A549 (cell line): ENCODE measurements around the gene OR51T1. TPM values are rescaled to one million over a fixed set of nuclear protein-coding genes. Genes with fewer than 3 reads are reported as not detected.

Experiments
- ATAC-seq, 2 experiments: fragments of 200-7000 bp in 1 of 2; fragments of >200 bp in 1 of 2; cut with Nextera tagmentation in 1 of 2; cut with Tn5 transposase in 1 of 2; 3 replicates each; pipeline versions ENCODE4 v1.8.0 to v1.9.1; 2018 to 2020; ENCODE audit warnings: mild to moderate bottlenecking in 1 of 2, moderate library complexity in 1 of 2
- CTCF ChIA-PET: fragments of 300-600 bp; sonication (Branson Sonifier 250); formaldehyde crosslinking; extraction: SDS; loops from one replicate; lab custom pipeline; 2021; ENCODE audit warnings: antibody characterized with exemption, inconsistent platforms; lab: Yijun Ruan, JAX
- POLR2A ChIA-PET: fragments of 350-600 bp; formaldehyde crosslinking; extraction: SDS; loops from one replicate; lab custom pipeline; 2021; ENCODE audit warnings: antibody characterized with exemption, inconsistent platforms; lab: Yijun Ruan, JAX
- DNase-seq, 2 experiments: peaks; one replicate each; pipeline versions ENCODE4 v3.0.0 to v3.0.0-alpha.2; 2011 to 2016; ENCODE audit warnings: low read depth in 1 of 2, low spot score in 1 of 2
- FAIRE-seq: peaks from 2 replicates; lab custom pipeline; 2011; peaks lifted over from hg19 to GRCh38; lab: Jason Lieb, UNC
- H3K27ac ChIP-seq, 2 experiments: fragments of >200 bp; sonication (Bioruptor Twin); formaldehyde crosslinking; 3 replicates each; pipeline ENCODE4 v1.5.1; 2016 to 2017
- H3K4me1 ChIP-seq: fragments of >200 bp; sonication (Bioruptor Twin); formaldehyde crosslinking; 3 replicates; pipeline ENCODE4 v1.6.1; 2016
- H3K4me2 ChIP-seq: fragments of >200 bp; sonication (Bioruptor Twin); formaldehyde crosslinking; 3 replicates; pipeline ENCODE4 v1.6.1; 2016
- H3K4me3 ChIP-seq: fragments of >200 bp; sonication (Bioruptor Twin); formaldehyde crosslinking; 3 replicates; pipeline ENCODE4 v1.5.1; 2016
- H3K9me3 ChIP-seq: fragments of >200 bp; sonication (Bioruptor Twin); formaldehyde crosslinking; 3 replicates; pipeline ENCODE4 v1.6.1; 2016
- ATOH8 ChIP-seq: fragments of 250-450 bp; sonication (Bioruptor Pico); IDR thresholded peaks from 2 replicates; pipeline ENCODE4 v1.5.0; 2020; ENCODE audit warnings: low read depth, mild to moderate bottlenecking, moderate library complexity
- BHLHE40 ChIP-seq: IDR thresholded peaks from 2 replicates; pipeline ENCODE4 v1.6.1; 2012; ENCODE audit warnings: low read depth, low read length, inconsistent platforms
- CBX2 ChIP-seq: fragments of 200-600 bp; sonication (generic); IDR thresholded peaks from 2 replicates; pipeline ENCODE4 v1.6.1; 2016; ENCODE audit warnings: low read depth, mild to moderate bottlenecking, borderline replicate concordance
- CHD2 ChIP-seq: fragments of 150-350 bp; IDR thresholded peaks from 2 replicates; pipeline ENCODE4 v1.6.1; 2014; ENCODE audit warnings: low read length; ENCODE audit not compliant: partially characterized antibody
- CTCF ChIP-seq: fragments of >200 bp; sonication (Bioruptor Twin); formaldehyde crosslinking; IDR thresholded peaks from 3 replicates; pipeline ENCODE4 v1.5.1; 2016
- E2F6 ChIP-seq: IDR thresholded peaks from 2 replicates; pipeline ENCODE4 v1.6.1; 2012; ENCODE audit warnings: low read depth, borderline replicate concordance
- EHMT2 ChIP-seq: fragments of 200-600 bp; sonication (generic); IDR thresholded peaks from 2 replicates; pipeline ENCODE4 v1.6.1; 2016; ENCODE audit warnings: antibody characterized with exemption, low read depth, mild to moderate bottlenecking, moderate library complexity
- EP300 ChIP-seq, 2 experiments: fragments of >200 bp; sonication (Bioruptor Twin); formaldehyde crosslinking; IDR thresholded peaks; 2 replicates in 1 of 2; 3 replicates in 1 of 2; pipeline ENCODE4 v1.6.1; 2016 to 2017
- FOSL2 ChIP-seq, 2 experiments: fragments of 450-650 bp in 1 of 2; fragments of >200 bp in 1 of 2; sonication (Bioruptor Twin) in 1 of 2; formaldehyde crosslinking; IDR thresholded peaks; 2 replicates each; pipeline versions ENCODE4 v1.5.0 to v1.6.1; 2016 to 2020; ENCODE audit warnings: mild to moderate bottlenecking in 1 of 2, moderate library complexity in 1 of 2
- FOXS1 ChIP-seq: fragments of 250-450 bp; sonication (Bioruptor Pico); IDR thresholded peaks from 2 replicates; pipeline ENCODE4 v1.5.0; 2020; ENCODE audit warnings: mild to moderate bottlenecking, moderate library complexity
- HDAC2 ChIP-seq: fragments of 200-600 bp; sonication (generic); IDR thresholded peaks from 2 replicates; pipeline ENCODE4 v1.6.1; 2016
- HMGXB4 ChIP-seq: fragments of 250-450 bp; sonication (Bioruptor Pico); IDR thresholded peaks from 2 replicates; pipeline ENCODE4 v1.5.0; 2021; ENCODE audit warnings: mild to moderate bottlenecking, moderate library complexity, borderline replicate concordance
- HOXB13 ChIP-seq: fragments of 250-450 bp; sonication (Bioruptor Pico); IDR thresholded peaks from 2 replicates; pipeline ENCODE4 v1.5.0; 2020; ENCODE audit warnings: low read depth, mild to moderate bottlenecking, moderate library complexity
- JUNB ChIP-seq: fragments of >200 bp; sonication (Bioruptor Twin); formaldehyde crosslinking; IDR thresholded peaks from 2 replicates; pipeline ENCODE4 v1.6.1; 2016
- KDM5A ChIP-seq: fragments of 200-600 bp; sonication (generic); IDR thresholded peaks from 2 replicates; pipeline ENCODE4 v1.6.1; 2016; ENCODE audit warnings: antibody characterized with exemption, mild to moderate bottlenecking
- MAX ChIP-seq: IDR thresholded peaks from 2 replicates; pipeline ENCODE4 v1.6.1; 2012
- RAD21 ChIP-seq, 2 experiments: fragments of >200 bp in 1 of 2; sonication (Bioruptor Twin) in 1 of 2; formaldehyde crosslinking in 1 of 2; IDR thresholded peaks in 1 of 2; conservative IDR thresholded peaks in 1 of 2; 2 replicates in 1 of 2; 3 replicates in 1 of 2; pipeline ENCODE4 v1.6.1; 2012 to 2018; ENCODE audit warnings: inconsistent platforms in 1 of 2
- RARB ChIP-seq: fragments of 250-450 bp; sonication (Bioruptor Pico); IDR thresholded peaks from 2 replicates; pipeline ENCODE4 v1.8.0; 2021; ENCODE audit warnings: mild to moderate bottlenecking, moderate library complexity
- REST ChIP-seq: fragments of 200-600 bp; sonication (generic); IDR thresholded peaks from 2 replicates; pipeline ENCODE4 v1.6.1; 2016; ENCODE audit warnings: antibody characterized with exemption, mild to moderate bottlenecking, moderate library complexity
- SMC3 ChIP-seq: fragments of >200 bp; sonication (Bioruptor Twin); formaldehyde crosslinking; IDR thresholded peaks from 3 replicates; pipeline ENCODE4 v1.6.1; 2018; ENCODE audit warnings: inconsistent platforms
- USF2 ChIP-seq: fragments of 450-650 bp; IDR thresholded peaks from 2 replicates; pipeline ENCODE4 v1.6.1; 2014; ENCODE audit warnings: antibody characterized with exemption
- WGBS: methylation state at CpG from one replicate; pipeline ENCODE4 v1.1.6; 2017; ENCODE audit errors: missing lambda C conversion rate; 5-methylcytosine and 5-hydroxymethylcytosine counted together
- polyA plus RNA-seq, 4 experiments: library from polyadenylated mRNA; depleted of rRNA in 3 of 4; stranded (reverse); fragments of >200 nt; fragmentation: RNase III in 1 of 4; extraction: RNeasy Plus Mini Kit Qiagen cat#74134 plus additional on column Dnase treatment in 1 of 4; gene quantifications; 2 replicates in 3 of 4; 3 replicates in 1 of 4; pipeline ENCODE4 v1.2.3, GENCODE V29; 2011 to 2017

OR51T1 gene
- polyA plus RNA-seq, 2 of the 4 experiments (the other 2 are of a cell fraction): not detected

GRCh38 chr11:4881188-4881587 is 512 bp upstream of the OR51T1 start:
- H3K4me3 ChIP-seq: no peak overlapping the region
- H3K4me2 ChIP-seq: no peak overlapping the region
- ATAC-seq (no peak), FAIRE-seq (no peak), DNase-seq (no peak)
- H3K9me3 ChIP-seq: no peaks in the 10 kb centered on the region
- 22% methylated on average over 4 of the region's 4 CpGs for WGBS
- TF ChIP-seq HOXB13 (CRISPR knock-in tag) (no peak), HDAC2 (no peak), REST (no peak), SMC3 (no peak)
- H3K27ac ChIP-seq: no peak overlapping the region
- CTCF ChIA-PET: no interaction called here
- no peaks in the 10 kb centered on the region for H3K4me1 ChIP-seq
- POLR2A ChIA-PET: no interaction called here

GRCh38 chr11:4882543-4882942 is 843 bp downstream of the OR51T1 start:
- CTCF ChIA-PET: no interaction called here
- DNase-seq (no peak), FAIRE-seq (no peak), ATAC-seq (no peak)
- WGBS: under 1% methylated on average over 5 of the region's 5 CpGs
- Histone ChIP-seq H3K4me1 (no peaks in the 10 kb centered on the region), H3K9me3 (no peaks in the 10 kb centered on the region), H3K4me3 (no peak overlapping the region), H3K4me2 (no peak overlapping the region), H3K27ac (no peak overlapping the region)
- TF ChIP-seq RARB (CRISPR knock-in tag) (no peak), FOSL2 (IDR thresholded peaks at IDR 0.05) (no peak), FOSL2 (CRISPR knock-in tag; IDR thresholded peaks at IDR 0.05) (no peak), ATOH8 (CRISPR knock-in tag) (no peak), EP300 (IDR thresholded peaks at IDR 0.05) (no peak), CHD2 (no peak)
- POLR2A ChIA-PET: no interaction called here

- ChIA-PET POLR2A (no interaction called here), CTCF (no interaction called here)
- 9% methylated on average over 3 of the region's 3 CpGs for WGBS
- H3K4me2 ChIP-seq: no peak overlapping the region
- no peak for DNase-seq
- no peak for FAIRE-seq
- H3K4me3 ChIP-seq: no peak overlapping the region
- ATAC-seq: no peak
- no peak overlapping the region for H3K27ac ChIP-seq
- no peaks in the 10 kb centered on the region for H3K9me3 ChIP-seq
- no peaks in the 10 kb centered on the region for H3K4me1 ChIP-seq
- TF ChIP-seq HOXB13 (CRISPR knock-in tag) (no peak), RAD21 (conservative IDR thresholded peaks at IDR 0.05 in 1 of 2, IDR thresholded peaks at IDR 0.05 in 1 of 2) (no peak), USF2 (no peak), EHMT2 (no peak), FOXS1 (CRISPR knock-in tag) (no peak), BHLHE40 (no peak), CTCF (no peak), HMGXB4 (CRISPR knock-in tag) (no peak), KDM5A (no peak), CBX2 (no peak), E2F6 (no peak), JUNB (no peak), MAX (no peak)
These were observed 2.7 kb downstream of the OR51T1 start for GRCh38 chr11:4884361-4884760.
